GM12864 (cell line): ENCODE measurements around the gene HMX1.

Experiments used
- DNase-seq: peaks from one replicate; pipeline ENCODE4 v3.0.0-alpha.2; 2011; ENCODE audit warnings: low read depth
- H3K4me3 ChIP-seq: 2 replicates; pipeline ENCODE4 v1.5.1; 2011; ENCODE audit warnings: mild to moderate bottlenecking, low read depth, low read length, control low read depth
- TF ChIP-seq, protein P1 (sequence below): IDR thresholded peaks from 2 replicates; pipeline ENCODE4 v1.5.1; 2011; ENCODE audit warnings: low read depth, mild to moderate bottlenecking, moderate library complexity, low read length, control low read depth, inconsistent platforms; ENCODE audit errors: missing control alignments

The HMX1 gene

DNA sequence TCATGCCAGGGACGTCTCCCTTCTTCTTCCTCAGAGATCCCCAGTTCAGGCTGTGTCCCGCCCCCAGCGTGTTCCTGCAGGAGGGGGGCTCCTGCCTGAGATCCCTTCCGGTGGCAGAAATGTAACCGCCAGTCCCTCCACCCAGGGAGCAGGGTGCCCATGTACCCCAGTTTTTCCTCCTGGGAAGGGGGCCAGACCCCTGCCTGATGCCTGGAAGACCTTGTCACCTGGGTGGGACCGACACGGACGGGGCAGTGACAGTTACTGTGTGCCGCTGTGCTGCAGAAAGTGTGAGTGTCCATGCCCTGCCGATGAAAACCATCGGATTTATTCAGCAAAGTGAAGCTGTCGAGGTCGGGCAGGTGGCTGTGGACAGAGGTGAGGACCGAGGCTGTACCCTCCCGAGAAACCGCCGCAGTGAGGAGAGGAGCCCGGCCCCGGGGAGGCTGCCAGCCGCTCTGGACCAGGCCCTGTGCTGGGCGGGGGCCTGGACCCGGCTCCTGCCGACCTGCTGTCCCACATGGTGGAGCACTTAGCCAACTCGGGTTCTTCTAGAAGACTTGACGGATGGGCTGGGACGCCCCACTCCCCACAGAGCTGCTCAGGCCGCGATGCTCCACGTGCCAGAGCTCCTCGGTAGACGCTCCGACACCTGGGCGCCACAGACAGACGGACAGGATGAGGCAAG, 36.7 kb upstream of the HMX1 start:
- no peak for DNase-seq
- H3K4me3 ChIP-seq, result no peak overlapping the region
- TF ChIP-seq, protein P1, sequence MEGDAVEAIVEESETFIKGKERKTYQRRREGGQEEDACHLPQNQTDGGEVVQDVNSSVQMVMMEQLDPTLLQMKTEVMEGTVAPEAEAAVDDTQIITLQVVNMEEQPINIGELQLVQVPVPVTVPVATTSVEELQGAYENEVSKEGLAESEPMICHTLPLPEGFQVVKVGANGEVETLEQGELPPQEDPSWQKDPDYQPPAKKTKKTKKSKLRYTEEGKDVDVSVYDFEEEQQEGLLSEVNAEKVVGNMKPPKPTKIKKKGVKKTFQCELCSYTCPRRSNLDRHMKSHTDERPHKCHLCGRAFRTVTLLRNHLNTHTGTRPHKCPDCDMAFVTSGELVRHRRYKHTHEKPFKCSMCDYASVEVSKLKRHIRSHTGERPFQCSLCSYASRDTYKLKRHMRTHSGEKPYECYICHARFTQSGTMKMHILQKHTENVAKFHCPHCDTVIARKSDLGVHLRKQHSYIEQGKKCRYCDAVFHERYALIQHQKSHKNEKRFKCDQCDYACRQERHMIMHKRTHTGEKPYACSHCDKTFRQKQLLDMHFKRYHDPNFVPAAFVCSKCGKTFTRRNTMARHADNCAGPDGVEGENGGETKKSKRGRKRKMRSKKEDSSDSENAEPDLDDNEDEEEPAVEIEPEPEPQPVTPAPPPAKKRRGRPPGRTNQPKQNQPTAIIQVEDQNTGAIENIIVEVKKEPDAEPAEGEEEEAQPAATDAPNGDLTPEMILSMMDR, result no peak

DNA sequence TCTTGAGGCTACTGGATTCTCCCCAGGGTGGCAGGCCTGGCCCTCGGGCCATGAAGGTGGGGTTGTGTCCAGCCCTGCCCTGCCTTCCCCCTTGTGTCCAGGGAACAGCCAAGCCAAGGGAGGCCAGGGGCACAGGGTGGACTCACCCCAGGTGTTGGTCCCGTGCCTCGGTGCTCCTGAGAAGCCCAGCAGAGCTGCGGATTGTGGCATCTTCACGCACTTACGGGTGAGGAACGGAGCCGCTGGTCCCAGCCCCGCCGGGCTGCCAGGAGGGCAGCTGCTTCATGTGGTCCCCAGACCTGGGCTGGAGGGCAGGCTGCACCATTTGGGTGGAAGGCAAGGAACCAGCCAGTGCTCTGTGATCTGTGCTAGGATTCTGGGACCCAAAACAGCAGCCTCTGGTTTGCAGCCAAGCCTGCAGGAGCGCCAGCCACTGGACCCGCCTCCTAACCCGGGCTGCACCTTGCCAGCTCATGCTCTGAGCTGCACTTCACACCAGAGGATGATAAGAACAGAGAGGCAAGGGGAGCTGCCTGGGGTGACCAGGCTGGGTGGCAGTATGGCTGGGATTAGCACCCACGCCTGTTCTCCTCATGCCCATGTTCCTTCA, 36.1 kb upstream of the HMX1 start:
- no peak for DNase-seq
- no peak overlapping the region for H3K4me3 ChIP-seq
- TF ChIP-seq, protein P1, result no peak

DNA sequence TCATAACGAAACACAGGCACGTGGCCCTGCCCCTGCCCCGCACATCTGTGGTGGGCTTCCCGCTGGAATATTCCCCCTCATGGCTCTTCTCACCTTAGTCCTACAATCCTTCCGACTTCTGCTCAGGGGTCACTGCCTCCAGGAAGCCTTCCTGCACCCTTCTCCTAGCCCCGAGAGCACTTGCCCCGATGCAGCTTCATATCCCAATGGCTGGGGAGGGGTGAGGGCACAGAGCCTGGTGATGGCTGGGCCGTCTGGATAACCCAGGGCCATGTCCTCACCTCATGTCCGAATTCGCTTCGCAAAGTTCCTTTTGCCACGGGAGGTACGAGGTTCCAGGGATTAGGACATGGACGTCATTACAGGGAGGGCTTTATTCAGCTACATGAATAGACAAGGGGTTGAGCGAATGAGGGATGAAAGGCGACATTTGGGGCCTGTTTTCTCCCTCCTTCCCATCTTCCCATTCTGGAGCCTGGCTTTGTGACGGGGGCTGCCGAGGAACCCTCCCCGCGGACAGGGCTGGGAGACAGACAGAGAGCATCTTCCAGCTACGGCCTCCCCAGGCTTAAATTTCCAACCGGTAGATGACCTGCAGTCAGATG, 35.5 kb upstream of the HMX1 start:
- DNase-seq, result no peak
- no peak overlapping the region for H3K4me3 ChIP-seq
- TF ChIP-seq, protein P1, result no peak

DNA sequence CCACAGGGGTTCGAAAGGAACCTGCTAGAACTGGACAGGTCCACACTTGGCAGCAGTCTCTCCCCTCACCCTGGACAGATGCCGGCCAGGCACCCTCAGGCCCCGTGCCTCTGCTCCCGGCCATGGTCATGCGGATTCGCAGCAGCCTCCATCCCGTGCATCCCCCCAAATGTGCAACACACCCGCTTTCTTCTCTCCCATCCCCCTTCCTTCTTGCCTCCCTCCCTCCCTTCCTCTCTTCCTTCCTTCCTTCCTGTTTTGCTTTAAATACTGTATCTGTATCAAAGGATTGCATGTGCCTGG, 35.0 kb upstream of the HMX1 start:
- TF ChIP-seq, protein P1, result no peak
- no peak overlapping the region for H3K4me3 ChIP-seq
- DNase-seq, result no peak

DNA sequence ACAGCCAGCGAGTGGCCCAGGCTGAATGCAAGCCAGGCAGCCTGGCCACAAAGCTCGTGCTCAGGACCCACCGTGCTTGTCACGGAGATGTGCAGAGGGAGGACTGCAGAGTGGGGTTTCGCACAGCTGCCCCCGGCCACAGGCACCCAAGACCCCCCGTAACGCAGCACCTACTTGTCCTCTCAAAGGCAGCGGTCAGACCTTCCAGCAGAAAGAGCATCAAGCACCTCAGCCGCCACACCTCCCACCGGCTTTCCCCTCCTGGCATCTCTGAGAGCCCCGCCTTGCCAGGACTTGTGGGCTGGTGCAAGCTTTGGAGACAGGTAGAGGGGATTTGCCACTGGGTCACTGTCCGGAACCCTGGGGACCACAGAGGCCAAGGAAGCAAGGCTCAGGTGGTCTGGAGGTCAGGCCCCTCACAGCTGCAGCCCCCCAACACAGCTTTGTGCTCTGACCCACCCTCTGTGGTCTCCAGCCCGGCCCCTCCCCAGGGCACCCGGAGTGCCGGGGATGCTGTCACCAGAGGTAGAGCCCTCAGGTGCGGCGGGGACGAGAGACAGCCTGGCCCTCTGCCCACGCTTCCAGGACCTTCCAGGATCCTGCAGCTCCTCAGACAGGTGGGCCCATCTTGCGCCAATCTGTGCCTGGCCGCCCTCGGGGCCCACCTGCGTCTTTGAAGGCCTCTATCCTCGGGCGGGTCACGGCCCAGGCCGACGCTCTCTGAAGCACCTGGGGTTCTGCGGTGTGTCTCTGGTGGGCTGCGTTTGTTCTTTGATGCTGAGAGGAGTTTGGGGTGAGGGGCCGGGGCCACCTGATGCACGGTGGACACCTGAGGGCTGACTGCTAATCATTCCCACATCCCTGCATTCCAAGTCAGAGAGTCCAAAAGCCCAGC, 34.4 kb upstream of the HMX1 start:
- no peak overlapping the region for H3K4me3 ChIP-seq
- no peak for DNase-seq
- TF ChIP-seq, protein P1, result no peak

DNA sequence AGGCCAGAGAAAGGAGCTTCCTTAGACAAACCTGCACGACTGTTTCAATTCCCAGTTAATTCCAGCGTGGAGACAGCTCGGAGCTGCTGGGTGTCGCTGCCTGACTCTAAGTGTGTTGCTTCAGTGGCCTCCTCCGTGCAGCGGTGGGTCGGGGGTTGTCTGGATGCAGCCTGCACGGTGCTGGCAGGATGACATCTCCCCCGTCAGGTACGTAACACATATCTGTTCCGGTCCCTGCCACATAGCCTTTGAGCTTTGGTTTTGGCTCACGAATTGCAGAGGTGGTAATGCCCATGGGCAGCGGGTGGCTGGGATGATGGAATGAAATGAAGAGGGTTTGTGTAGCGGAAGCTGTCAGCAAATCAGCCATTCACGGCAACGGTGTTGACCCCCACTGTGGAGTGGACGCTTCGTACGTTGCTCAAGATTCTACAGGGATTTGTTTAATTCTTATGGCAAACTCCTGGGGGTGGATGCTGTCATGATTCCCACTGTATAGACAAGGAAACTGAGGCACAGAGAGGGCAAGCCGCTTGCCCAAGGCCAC, 33.7 kb upstream of the HMX1 start:
- TF ChIP-seq, protein P1, result no peak
- H3K4me3 ChIP-seq, result no peak overlapping the region
- no peak for DNase-seq
